NCI-H526 treated with DMSO at 0.1 percent for 48 hours (cell line): Measurements from ENCODE around the gene SPATS2L.
A peak's percentile ranks its signal among the peaks of the same experiment; 100 is the strongest.

Experiments
- DNase-seq: peaks from one replicate; lab custom pipeline; 2025; lab: John Stamatoyannopoulos, UW

The SPATS2L gene

GRCh38 chr2:200444530-200444929 is 138.0 kb downstream of the SPATS2L start:
- no peak for DNase-seq

- DNase-seq = no peak
Observed at GRCh38 chr2:200445284-200445683, 138.8 kb downstream of the SPATS2L start.

DNA sequence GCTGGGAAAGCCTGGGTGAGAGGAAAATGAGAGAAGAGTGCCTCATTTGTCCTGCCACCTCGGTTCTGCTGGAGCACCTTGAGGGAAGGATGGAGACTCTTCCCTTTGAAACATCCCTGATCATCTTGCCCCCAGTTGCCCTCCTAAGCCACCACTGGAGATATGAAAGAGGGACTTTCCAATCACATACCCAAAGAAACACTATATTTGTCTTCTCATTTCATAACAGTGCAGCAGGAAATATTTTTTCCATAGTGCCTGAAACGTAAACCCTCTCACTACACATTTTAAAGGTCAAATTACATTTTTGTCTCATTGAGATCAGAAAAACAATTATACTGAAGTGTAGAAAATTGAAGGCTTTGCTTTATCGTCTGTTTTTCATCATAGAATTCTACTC is 140.1 kb downstream of the SPATS2L start:
- no peak for DNase-seq

DNA sequence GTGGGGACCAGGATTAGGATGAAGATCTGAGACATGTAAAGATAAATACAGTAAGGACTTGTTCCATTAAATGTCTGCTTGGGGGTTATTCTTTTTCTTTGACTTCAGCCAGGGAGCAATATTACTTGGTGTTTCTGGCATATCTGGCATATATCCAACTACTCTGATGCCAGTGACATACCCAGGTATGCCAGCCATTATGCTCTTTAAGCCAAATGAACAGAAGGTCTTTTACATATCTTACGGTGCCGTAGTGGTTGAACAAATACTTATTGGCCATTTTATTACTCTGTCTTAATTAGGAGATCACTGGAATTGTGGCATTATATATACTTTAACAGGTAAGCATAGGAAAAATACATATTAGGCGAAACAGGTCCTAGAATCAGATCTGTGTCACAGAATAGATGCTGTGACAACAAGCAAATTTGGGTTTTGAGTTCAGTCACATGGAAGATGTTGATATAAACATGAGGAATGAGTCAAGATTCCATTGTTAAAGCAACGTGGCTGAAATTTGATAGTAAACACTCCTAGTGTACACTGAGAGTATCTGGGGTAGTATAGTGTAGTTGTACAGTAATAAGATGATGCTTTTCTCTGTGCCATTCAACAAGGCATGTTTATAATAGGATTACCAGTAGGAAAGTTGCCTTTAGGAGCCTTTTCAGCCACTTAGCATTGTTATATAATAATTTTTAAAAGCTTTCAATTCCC is 140.8 kb downstream of the SPATS2L start:
- no peak for DNase-seq

- DNase-seq = no peak
Observed at GRCh38 chr2:200448455-200448854, 142.0 kb downstream of the SPATS2L start.

- no peak for DNase-seq
Observed at GRCh38 chr2:200449149-200449548, 142.7 kb downstream of the SPATS2L start.

DNA sequence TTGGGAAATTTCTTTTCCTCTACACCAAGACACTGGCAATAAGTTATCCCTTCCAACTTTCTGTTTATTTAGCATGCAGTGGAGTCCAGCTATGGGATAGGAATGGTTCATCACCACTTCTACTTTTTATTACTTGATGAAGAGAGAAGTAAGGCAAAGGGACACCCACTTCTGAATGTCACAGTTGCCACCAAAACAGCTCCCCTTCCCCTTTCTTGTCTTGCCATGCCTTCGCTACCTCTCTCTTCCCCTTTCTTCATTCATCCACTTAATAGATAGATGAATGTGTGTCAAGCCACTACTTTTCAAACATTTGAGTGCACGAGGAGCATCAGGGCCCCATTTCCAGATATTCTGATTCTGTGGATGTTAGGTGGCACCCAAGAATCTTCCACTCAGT is 143.8 kb downstream of the SPATS2L start:
- DNase-seq = no peak

DNA sequence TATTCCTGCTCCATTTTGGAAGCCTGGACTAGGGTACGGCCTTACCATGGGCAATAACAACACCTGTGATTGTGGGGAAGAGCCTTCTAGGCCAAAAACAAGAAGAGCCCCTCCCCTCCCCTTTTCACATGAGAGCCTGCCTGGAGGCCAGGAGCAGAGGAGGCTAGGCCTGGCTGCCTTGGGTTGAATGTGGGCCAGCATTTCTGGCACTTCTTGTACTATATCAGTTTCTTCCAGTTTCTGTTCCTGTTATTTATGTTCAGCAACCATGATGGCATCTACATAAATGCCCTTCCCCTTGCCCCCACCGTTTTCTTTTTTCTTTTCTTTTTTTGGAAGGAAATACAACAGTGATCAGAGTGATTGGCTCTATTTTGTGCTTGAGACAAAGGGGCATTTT is 145.0 kb downstream of the SPATS2L start:
- no peak for DNase-seq

DNA sequence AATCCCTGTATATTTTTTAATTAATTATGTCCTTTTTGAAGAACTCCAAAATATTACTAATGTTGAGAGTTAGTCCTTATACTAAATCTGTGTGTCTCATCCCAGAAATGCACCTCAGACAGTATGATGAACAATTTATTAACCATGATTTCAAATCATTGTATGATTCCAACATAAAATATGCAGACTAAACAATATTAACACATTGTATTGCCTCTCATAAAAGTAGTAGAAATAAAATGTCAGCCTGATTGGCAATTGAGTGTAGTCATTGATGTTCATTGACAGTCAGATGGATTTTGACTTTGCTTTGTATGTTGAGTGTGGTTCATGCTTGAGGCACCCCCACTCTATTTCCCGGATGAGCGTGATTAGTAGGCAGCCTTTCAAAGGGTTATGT is 145.9 kb downstream of the SPATS2L start:
- no peak for DNase-seq

- DNase-seq = no peak
Observed at GRCh38 chr2:200453142-200453852, 146.8 kb downstream of the SPATS2L start.

- no peak for DNase-seq
Observed at GRCh38 chr2:200453853-200454534, 147.5 kb downstream of the SPATS2L start.

- DNase-seq = peak; percentile 15
Observed at GRCh38 chr2:200454927-200455801, 148.7 kb downstream of the SPATS2L start.

GRCh38 chr2:200455958-200456421 is 149.5 kb downstream of the SPATS2L start:
- DNase-seq = no peak

DNA sequence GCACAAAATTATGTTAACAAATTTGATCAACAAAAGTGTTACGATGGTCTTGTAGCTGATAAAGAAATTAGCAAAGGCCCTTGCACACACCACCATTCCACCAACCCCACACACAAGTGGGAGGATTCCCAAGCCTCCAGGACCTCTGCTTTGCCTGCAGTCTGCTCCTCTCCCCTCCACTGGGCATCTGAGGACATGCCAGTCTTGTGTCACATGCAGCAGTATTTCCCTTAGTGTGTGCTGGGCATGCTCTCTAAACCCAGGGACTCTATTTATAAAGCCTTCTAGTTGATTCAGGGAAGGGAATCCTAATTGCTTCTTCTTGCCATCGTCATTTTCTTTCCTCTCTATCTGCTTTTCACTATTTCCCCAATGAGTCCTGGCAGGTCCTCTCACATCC is 150.1 kb downstream of the SPATS2L start:
- no peak for DNase-seq

- DNase-seq = no peak
Observed at GRCh38 chr2:200459101-200459500, 152.6 kb downstream of the SPATS2L start.

- DNase-seq = no peak
Observed at GRCh38 chr2:200461846-200462710, 155.6 kb downstream of the SPATS2L start.

DNA sequence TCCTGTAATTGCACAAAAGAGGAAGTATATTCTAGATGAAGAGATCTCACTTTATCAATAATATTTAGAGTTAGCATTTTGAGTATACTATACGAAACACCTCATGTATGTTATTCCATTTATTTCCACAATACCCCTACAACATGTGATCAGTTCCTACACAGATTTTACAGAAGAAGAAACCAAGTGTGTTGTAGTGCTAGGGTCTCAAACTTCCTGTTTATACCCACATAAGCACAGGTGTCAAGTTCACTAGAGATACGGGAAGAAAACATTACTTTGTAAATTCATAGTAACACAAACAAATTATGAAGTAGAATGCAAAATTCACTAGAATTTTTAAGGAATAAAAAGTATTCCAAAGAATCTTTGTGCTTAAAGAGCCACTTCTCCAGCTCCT is 157.0 kb downstream of the SPATS2L start:
- DNase-seq = no peak

GRCh38 chr2:200466425-200467418 is 160.2 kb downstream of the SPATS2L start:
- DNase-seq = no peak

GRCh38 chr2:200467806-200468681 is 161.6 kb downstream of the SPATS2L start:
- DNase-seq = no peak
